A549 (cell line): ENCODE results near the gene MUC4.
"Not testable (repeated sequence)": the region's sequence is repeated elsewhere in the genome, so short reads cannot be mapped to it uniquely, and the experiment has no call there.

ENCODE experiments used
- CBX2 ChIP-seq: fragments of 200-600 bp; sonication (generic); IDR thresholded peaks from 2 replicates; pipeline ENCODE4 v1.6.1; 2016; ENCODE audit warnings: low read depth, mild to moderate bottlenecking, borderline replicate concordance
- CTCF ChIP-seq: fragments of >200 bp; sonication (Bioruptor Twin); formaldehyde crosslinking; IDR thresholded peaks from 3 replicates; pipeline ENCODE4 v1.5.1; 2016
- EHMT2 ChIP-seq: fragments of 200-600 bp; sonication (generic); IDR thresholded peaks from 2 replicates; pipeline ENCODE4 v1.6.1; 2016; ENCODE audit warnings: antibody characterized with exemption, low read depth, mild to moderate bottlenecking, moderate library complexity
- ELK1 ChIP-seq: fragments of 150-350 bp; IDR thresholded peaks from 2 replicates; pipeline ENCODE4 v1.6.1; 2014; ENCODE audit warnings: low read depth, mild to moderate bottlenecking, low read length
- EP300 ChIP-seq, 2 experiments: fragments of >200 bp; sonication (Bioruptor Twin); formaldehyde crosslinking; IDR thresholded peaks; 2 replicates in 1 of 2; 3 replicates in 1 of 2; pipeline ENCODE4 v1.6.1; 2016 to 2017
- JUN ChIP-seq, 2 experiments: fragments of >200 bp; sonication (Bioruptor Twin); formaldehyde crosslinking; IDR thresholded peaks; 2 replicates in 1 of 2; 3 replicates in 1 of 2; pipeline ENCODE4 v1.6.1; 2016 to 2017
- MAX ChIP-seq: IDR thresholded peaks from 2 replicates; pipeline ENCODE4 v1.6.1; 2012
- POLR2AphosphoS2 ChIP-seq: conservative IDR thresholded peaks from 2 replicates; pipeline ENCODE4 v1.6.1; 2012; ENCODE audit warnings: low read length, improper control_type of control experiment, inconsistent platforms
- RFX5 ChIP-seq: fragments of 450-650 bp; IDR thresholded peaks from 2 replicates; pipeline ENCODE4 v1.7.1; 2014; ENCODE audit warnings: antibody characterized with exemption, mild to moderate bottlenecking, moderate library complexity

- TF ChIP-seq MAX; EP300 (IDR thresholded peaks at IDR 0.05); JUN (IDR thresholded peaks at IDR 0.05); POLR2AphosphoS2; RFX5; CTCF; ELK1; EHMT2; CBX2: not testable (repeated sequence)
Measured at GRCh38 chr3:195770841-195771645, 40.7 kb downstream of the MUC4 start.
